ENCODE measurements around the gene VARS2. TPM values are rescaled to one million over a fixed set of nuclear protein-coding genes. Genes with fewer than 3 reads are reported as not detected.

Gene VARS2
- total RNA-seq, 1 experiment from 2014 or later, result 39.8 TPM

DNA sequence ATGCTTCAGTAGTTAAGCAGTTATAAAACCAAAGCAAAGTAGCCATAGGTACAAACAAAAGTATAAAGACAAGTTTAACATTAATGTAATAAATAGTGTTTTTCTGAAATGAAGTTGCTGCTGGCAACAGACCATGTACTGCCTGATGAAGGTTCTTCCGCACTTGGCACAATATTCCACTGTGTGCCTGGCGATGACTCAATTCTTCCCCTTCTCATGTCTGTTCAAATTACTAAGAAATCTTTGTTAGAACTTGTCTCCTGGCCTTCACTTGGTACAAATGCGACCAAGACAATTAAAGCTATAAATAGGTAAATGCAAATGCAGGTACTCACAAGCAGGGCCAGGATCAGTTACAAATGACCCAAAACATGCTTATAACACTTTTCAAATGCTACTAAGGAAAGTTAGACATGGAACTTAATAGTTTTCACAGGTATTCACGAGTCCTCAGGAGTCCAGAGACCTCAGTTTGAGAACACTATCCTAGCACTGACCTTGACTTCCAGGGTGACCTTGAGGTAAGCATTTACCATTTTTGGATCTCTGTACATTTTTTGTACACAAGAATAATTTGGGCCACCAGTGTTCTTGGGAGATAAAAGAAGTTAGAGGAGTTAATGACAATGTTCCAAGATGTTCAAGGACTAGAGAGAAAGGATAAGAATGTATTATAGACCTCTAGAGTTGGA is 37.9 kb upstream of the VARS2 start:
- H3K4me2 ChIP-seq (ENCODE audit: low read length), result peak overlapping the region; percentile 31
- no peaks in the 10 kb centered on the region for H3K9me2 ChIP-seq (ENCODE audit: insufficient read depth)
- peaks cover 25 to 43% of the 10 kb centered on the region in 2 experiments; a peak in 3 of 4 replicates for H3K4me1 ChIP-seq (ENCODE audit: control insufficient read depth in 1 of 2, insufficient read depth in 2 of 2, low read length in 2 of 2)
- H3K27me3 ChIP-seq (ENCODE audit: insufficient read depth, low read length), result no peaks in the 10 kb centered on the region
- ChIA-PET CTCF (interaction anchor here (0.8 to 5.3 kb wide), 4 partner anchors 47 to 145 kb away, joined by 3 to 34 read pairs (median 5); no protein-coding TSS in a partner anchor), POLR2A (interaction anchor here (0.9 to 1.5 kb wide), 8 partner anchors 9 to 133 kb away, joined by 3 to 6 read pairs (median 3); partner anchors contain the start of gene DDR1), RAD21 (ENCODE audit: low non-redundant PET in 1 of 2, low total read pairs in 2 of 2, uncharacterized antibody in 2 of 2, unreplicated experiment in 2 of 2) (interaction anchor here in 1 of 2 experiments (0.6 to 1.4 kb wide), 2 partner anchors 9 to 47 kb away, joined by 3 to 4 read pairs; no protein-coding TSS in a partner anchor)
- TF ChIP-seq JUND (IDR thresholded peaks at IDR 0.05), result no peak
- peak; percentile 73 for TF ChIP-seq TCF7L2 (IDR thresholded peaks at IDR 0.05; ENCODE audit: borderline replicate concordance, extremely low read depth, insufficient read depth, insufficient read length)
- TF ChIP-seq, protein P1, sequence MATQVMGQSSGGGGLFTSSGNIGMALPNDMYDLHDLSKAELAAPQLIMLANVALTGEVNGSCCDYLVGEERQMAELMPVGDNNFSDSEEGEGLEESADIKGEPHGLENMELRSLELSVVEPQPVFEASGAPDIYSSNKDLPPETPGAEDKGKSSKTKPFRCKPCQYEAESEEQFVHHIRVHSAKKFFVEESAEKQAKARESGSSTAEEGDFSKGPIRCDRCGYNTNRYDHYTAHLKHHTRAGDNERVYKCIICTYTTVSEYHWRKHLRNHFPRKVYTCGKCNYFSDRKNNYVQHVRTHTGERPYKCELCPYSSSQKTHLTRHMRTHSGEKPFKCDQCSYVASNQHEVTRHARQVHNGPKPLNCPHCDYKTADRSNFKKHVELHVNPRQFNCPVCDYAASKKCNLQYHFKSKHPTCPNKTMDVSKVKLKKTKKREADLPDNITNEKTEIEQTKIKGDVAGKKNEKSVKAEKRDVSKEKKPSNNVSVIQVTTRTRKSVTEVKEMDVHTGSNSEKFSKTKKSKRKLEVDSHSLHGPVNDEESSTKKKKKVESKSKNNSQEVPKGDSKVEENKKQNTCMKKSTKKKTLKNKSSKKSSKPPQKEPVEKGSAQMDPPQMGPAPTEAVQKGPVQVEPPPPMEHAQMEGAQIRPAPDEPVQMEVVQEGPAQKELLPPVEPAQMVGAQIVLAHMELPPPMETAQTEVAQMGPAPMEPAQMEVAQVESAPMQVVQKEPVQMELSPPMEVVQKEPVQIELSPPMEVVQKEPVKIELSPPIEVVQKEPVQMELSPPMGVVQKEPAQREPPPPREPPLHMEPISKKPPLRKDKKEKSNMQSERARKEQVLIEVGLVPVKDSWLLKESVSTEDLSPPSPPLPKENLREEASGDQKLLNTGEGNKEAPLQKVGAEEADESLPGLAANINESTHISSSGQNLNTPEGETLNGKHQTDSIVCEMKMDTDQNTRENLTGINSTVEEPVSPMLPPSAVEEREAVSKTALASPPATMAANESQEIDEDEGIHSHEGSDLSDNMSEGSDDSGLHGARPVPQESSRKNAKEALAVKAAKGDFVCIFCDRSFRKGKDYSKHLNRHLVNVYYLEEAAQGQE (IDR thresholded peaks at IDR 0.05; ENCODE audit: low read depth), result no peak
- peak; percentile 38; the same call in 1 of the 2 replicates for TF ChIP-seq POLR2AphosphoS5 (IDR thresholded peaks at IDR 0.05; ENCODE audit: low read depth, low read length)
- TF ChIP-seq, protein P2, sequence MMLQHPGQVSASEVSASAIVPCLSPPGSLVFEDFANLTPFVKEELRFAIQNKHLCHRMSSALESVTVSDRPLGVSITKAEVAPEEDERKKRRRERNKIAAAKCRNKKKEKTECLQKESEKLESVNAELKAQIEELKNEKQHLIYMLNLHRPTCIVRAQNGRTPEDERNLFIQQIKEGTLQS (IDR thresholded peaks at IDR 0.05), result no peak
- H4K20me1 ChIP-seq (ENCODE audit: insufficient read depth), result no peaks in the 10 kb centered on the region
- no peak overlapping the region for H2AFZ ChIP-seq (ENCODE audit: low read depth, low read length, poor library complexity, severe bottlenecking)
- no peak overlapping the region for H3K4me3 ChIP-seq (replicated peaks in 1 of 2; ENCODE audit: low read depth in 1 of 2, low read length in 2 of 2)
- intact Hi-C loops (cut with micrococcal nuclease), result no loop called here
- BruUV-seq (replicated peaks), result no TSS peak
- H3K36me3 ChIP-seq (ENCODE audit: control insufficient read depth in 1 of 2, insufficient read depth in 2 of 2, low read length in 2 of 2), result no peaks in the 10 kb centered on the region
- peaks cover 3 to 4% of the 10 kb centered on the region in 2 experiments; a peak in 1 of 4 replicates for H3K9me3 ChIP-seq (ENCODE audit: control insufficient read depth in 1 of 2, insufficient read depth in 1 of 2, low read depth in 1 of 2, low read length in 2 of 2)
- ATAC-seq, result no peak
- H3K79me2 ChIP-seq (ENCODE audit: insufficient read depth, low read length), result no peaks in the 10 kb centered on the region
- peak; percentile 56 for DNase-seq (ENCODE audit: low read depth, low spot score)
- peak overlapping the region; percentile 30 for H3K9ac ChIP-seq (ENCODE audit: low read length)
- peak overlapping the region; percentile 20 for H3K27ac ChIP-seq (ENCODE audit: low read depth, low read length)
